Upper lobe of right lung (tissue), 1 donor: ENCODE measurements around the gene TUBG2. TPM values are rescaled to one million over a fixed set of nuclear protein-coding genes. Genes with fewer than 3 reads are reported as not detected.

Source experiments
- ATAC-seq: fragments of 200-7000 bp; cut with Tn5 transposase; one replicate; pipeline ENCODE4 v1.9.1; 2020; ENCODE audit warnings: mild to moderate bottlenecking, moderate library complexity
- DNase-seq: peaks from one replicate; pipeline ENCODE4 v3.0.0-alpha.2; 2020
- H3K27ac ChIP-seq: fragments of 200-600 bp; one replicate; pipeline ENCODE4 v1.8.0; 2022
- H3K27me3 ChIP-seq: fragments of 200-600 bp; one replicate; pipeline ENCODE4 v1.8.0; 2022; ENCODE audit warnings: mild to moderate bottlenecking
- H3K36me3 ChIP-seq: fragments of 200-600 bp; one replicate; pipeline ENCODE4 v1.8.0; 2022
- H3K4me1 ChIP-seq: fragments of 200-600 bp; one replicate; pipeline ENCODE4 v1.8.0; 2022
- H3K4me3 ChIP-seq: fragments of 200-600 bp; one replicate; pipeline ENCODE4 v1.8.0; 2022; ENCODE audit warnings: mild to moderate bottlenecking
- H3K9me3 ChIP-seq: fragments of 200-600 bp; one replicate; pipeline ENCODE4 v1.8.0; 2022
- intact Hi-C: fragments of 100-400 bp; cut with DNase I; formaldehyde crosslinking; loops from one replicate; pipeline ENCODE4 v1.11.0; 2022
- total RNA-seq: library from RNA; stranded (reverse); fragmentation: NEBNext Ultra II Directional; extraction: Animal tissue kit (Norgen Biotek cat#: 25700); gene quantifications from one replicate; pipeline ENCODE4 v1.2.1, GENCODE V29; 2021
- TF ChIP-seq, protein P1 (sequence below): fragments of 200-600 bp; IDR thresholded peaks from one replicate; pipeline ENCODE4 v1.8.0; 2022; ENCODE audit warnings: antibody characterized with exemption
- donor health status: DM: no; HTN: yes; CAD: no; lungs with severe emphysema.

Gene TUBG2
- total RNA-seq, 1 donor from 2014 or later, result 19.8 TPM

DNA sequence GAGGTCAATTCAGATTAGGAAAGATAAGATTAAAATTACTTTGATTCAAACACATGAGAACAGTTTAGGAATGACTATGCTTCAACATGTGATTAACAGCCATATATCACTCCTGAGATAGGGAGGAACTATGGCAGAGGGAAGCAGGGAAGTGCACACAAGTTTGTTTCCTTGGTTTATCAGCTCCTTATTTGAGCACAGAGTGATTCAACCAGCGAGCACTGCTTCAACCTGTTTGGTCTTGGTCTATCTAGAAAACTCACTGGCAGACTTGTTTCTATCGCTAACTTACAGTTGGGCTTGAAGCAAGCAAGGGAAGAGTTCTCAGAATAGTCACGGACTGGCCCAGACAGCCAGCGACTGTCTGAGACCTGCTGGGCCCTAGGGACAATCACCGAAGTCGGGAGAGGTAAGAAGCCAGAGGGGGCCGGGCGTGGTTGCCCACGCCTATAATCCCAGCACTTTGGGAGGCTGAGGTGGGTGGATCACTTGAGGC lies 26.1 kb upstream of the TUBG2 start:
- TF ChIP-seq, protein P1, sequence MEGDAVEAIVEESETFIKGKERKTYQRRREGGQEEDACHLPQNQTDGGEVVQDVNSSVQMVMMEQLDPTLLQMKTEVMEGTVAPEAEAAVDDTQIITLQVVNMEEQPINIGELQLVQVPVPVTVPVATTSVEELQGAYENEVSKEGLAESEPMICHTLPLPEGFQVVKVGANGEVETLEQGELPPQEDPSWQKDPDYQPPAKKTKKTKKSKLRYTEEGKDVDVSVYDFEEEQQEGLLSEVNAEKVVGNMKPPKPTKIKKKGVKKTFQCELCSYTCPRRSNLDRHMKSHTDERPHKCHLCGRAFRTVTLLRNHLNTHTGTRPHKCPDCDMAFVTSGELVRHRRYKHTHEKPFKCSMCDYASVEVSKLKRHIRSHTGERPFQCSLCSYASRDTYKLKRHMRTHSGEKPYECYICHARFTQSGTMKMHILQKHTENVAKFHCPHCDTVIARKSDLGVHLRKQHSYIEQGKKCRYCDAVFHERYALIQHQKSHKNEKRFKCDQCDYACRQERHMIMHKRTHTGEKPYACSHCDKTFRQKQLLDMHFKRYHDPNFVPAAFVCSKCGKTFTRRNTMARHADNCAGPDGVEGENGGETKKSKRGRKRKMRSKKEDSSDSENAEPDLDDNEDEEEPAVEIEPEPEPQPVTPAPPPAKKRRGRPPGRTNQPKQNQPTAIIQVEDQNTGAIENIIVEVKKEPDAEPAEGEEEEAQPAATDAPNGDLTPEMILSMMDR, result no peak
- Histone ChIP-seq H3K36me3 (no peaks in the 10 kb centered on the region), H3K4me1 (no peaks in the 10 kb centered on the region), H3K9me3 (no peaks in the 10 kb centered on the region), H3K27me3 (no peaks in the 10 kb centered on the region), H3K4me3 (no peak overlapping the region), H3K27ac (no peak overlapping the region)
- ATAC-seq, result no peak
- DNase-seq, result no peak
- intact Hi-C loops, result no loop called here

DNA sequence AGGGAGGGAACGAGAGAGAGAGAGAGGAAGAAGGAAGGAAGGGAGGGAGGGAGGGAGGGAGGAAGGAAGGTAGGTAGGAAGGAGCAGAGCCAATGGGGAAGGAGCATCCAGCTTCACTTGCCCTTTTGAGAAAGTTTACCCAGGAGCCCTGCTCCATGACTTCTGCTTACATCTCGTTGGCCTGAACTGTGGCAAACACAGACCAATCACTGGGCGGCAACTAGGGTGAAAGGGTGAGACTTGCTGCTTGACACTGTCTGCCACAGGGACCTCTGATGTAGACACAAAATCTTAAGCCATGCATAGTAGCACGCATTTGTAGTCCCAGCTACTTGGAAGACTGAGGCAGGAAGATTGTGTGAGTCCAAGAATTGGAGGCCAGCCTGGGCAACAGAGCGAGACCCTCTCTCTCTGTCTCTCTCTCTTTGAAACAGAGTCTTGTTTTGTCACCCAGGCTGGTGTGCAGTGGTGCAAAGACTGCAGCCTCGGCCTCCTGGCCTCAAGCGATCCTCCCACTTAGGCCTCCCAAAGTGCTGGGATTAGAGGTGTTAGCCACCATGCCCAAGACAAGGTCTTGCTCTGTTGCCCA lies 19.5 kb upstream of the TUBG2 start:
- H3K4me1 ChIP-seq, result no peaks in the 10 kb centered on the region
- H3K27ac ChIP-seq, result no peak overlapping the region
- H3K27me3 ChIP-seq, result no peaks in the 10 kb centered on the region
- H3K4me3 ChIP-seq, result no peak overlapping the region
- no peaks in the 10 kb centered on the region for H3K36me3 ChIP-seq
- DNase-seq, result no peak
- TF ChIP-seq, protein P1, result no peak
- no peaks in the 10 kb centered on the region for H3K9me3 ChIP-seq
- ATAC-seq, result no peak
- intact Hi-C loops, result no loop called here

DNA sequence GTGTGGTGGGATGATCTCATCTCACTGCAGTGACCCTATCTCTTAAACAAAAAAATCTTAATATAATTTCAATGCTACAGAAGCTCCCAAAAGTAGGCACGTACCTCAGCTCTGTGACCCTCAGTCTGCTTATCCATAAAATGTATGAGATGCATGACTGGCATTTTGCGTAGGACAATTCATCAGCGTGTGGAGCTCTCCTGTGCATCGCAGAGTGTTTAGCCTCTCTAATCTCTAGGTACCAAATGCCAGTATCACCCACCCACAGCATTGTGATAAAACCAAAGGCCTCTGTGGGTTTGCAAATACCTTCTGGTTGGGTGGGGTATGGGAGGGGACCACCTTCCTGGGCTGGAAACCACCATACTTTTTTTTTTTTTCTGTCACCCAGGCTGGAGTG lies 19.0 kb upstream of the TUBG2 start:
- H3K36me3 ChIP-seq, result no peaks in the 10 kb centered on the region
- no peaks in the 10 kb centered on the region for H3K4me1 ChIP-seq
- no peaks in the 10 kb centered on the region for H3K9me3 ChIP-seq
- DNase-seq (no peak), ATAC-seq (no peak)
- TF ChIP-seq, protein P1, result no peak
- no peak overlapping the region for H3K4me3 ChIP-seq
- H3K27me3 ChIP-seq, result no peaks in the 10 kb centered on the region
- H3K27ac ChIP-seq, result no peak overlapping the region
- intact Hi-C loops, result no loop called here

DNA sequence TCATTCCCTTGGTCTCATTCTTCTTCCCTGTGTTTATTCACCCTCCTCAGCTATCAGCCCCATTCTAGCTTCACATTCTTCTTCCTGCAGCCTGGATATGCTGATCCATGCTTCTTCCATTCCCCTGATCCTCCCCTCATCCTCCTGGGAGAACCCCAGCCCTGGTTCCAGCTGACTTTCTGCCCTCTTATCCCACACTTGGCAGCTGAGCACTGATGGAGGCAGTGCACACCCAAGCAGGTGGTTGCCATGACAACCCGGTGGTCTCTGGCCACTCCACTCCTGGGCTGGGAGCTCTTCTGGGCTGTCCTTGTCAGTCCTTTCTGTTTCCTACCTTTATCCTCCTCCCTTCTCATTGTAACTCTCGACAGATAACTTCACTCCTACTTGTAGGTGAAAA lies 16.7 kb upstream of the TUBG2 start:
- TF ChIP-seq, protein P1, result no peak
- intact Hi-C loops, result no loop called here
- ATAC-seq (no peak), DNase-seq (no peak)
- Histone ChIP-seq H3K4me3 (no peak overlapping the region), H3K4me1 (no peaks in the 10 kb centered on the region), H3K9me3 (no peaks in the 10 kb centered on the region), H3K36me3 (no peaks in the 10 kb centered on the region), H3K27me3 (no peaks in the 10 kb centered on the region), H3K27ac (no peak overlapping the region)

DNA sequence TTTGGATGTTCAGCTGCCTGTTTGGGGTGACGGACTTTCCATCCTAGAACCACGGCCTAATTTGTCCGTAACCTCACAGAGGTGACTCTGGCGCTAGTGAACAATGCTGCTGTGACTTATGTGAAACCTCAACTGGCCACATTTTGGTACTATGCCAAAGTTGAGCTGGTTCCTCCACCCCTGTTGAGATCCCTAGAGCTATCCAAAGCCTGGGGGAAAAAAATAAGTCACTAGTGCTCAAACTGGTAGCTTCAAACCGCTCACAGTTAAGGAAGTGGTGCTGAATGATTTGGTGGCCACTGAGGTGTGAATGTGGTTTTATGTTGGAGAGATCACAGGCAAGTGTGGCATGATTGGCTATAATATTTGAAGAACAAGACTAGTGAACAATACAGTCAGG lies 11.3 kb upstream of the TUBG2 start:
- H3K4me3 ChIP-seq, result no peak overlapping the region
- H3K9me3 ChIP-seq, result no peaks in the 10 kb centered on the region
- DNase-seq (no peak), ATAC-seq (no peak)
- H3K4me1 ChIP-seq, result no peaks in the 10 kb centered on the region
- intact Hi-C loops, result no loop called here
- TF ChIP-seq, protein P1, result no peak
- H3K27me3 ChIP-seq, result no peaks in the 10 kb centered on the region
- H3K36me3 ChIP-seq, result no peaks in the 10 kb centered on the region
- no peak overlapping the region for H3K27ac ChIP-seq

DNA sequence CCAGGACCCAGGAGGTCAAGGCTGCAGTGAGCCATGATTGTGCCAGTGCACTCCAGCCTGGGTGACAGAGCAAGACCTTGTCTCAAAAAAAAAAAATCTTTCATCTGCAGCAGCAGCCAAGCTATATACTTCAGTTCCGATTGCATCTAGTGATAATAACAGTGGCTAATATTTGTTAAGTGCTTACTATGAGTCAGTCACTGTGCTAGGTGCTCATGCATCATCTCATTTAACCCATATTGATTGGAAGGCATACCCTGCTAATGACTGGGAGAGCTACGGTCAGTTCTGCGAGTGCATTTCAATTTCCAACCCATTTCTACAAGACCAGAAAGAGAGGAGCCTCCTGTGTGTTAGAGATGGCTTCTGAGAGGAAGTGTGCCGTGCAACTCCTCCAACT lies 7.7 kb upstream of the TUBG2 start:
- ATAC-seq (no peak), DNase-seq (no peak)
- Histone ChIP-seq H3K4me3 (no peak overlapping the region), H3K27ac (no peak overlapping the region), H3K27me3 (no peaks in the 10 kb centered on the region), H3K4me1 (peaks cover 10% of the 10 kb centered on the region), H3K9me3 (no peaks in the 10 kb centered on the region), H3K36me3 (no peaks in the 10 kb centered on the region)
- TF ChIP-seq, protein P1, result no peak
- intact Hi-C loops, result no loop called here
